ENCODE results near the gene CNNM4.

Gene CNNM4

DNA sequence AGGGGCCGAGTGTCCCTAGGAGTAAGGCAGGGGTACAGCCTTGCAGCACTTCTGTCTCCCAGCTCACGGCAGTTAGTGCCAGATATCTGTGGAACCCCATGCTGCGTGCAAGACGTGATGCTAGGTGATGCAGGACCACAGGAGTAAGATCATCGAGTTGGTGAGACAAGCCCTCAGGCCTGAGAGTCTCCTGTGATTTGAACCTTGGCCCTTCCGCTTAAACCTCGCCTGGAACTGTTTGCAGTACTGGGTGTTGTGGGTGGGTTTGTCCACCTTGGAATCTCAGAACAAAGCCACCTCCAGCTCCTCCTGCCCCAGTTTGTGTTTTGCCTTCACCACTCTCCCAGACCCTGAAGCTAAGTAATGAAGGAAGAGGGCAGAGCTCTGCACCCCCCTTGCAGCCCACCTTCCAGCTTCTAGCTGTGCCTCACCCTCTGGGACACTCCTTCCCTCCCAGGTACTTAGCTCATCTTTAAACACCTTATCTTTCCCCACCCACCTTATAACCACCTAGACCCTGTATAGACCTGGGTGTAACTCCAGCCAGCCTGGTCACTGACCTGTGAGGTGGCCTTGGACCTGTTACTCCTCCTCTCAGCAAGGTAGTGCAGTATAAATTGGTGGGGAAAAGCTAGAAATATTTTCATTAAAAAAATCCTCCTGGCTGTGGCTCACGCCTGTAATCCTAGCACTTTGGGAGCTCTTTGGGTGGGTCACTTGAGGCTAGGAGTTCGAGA lies 6.6 kb downstream of the CNNM4 start:
- no peak for DNase-seq (ENCODE audit: insufficient read length, low spot score)
- peak; percentile 52 for FAIRE-seq
- TF ChIP-seq PAX5 (IDR thresholded peaks at IDR 0.05; ENCODE audit: insufficient read depth, low read length, severe bottlenecking) (no peak), POU2F2 (IDR thresholded peaks at IDR 0.05; ENCODE audit: low read depth, low read length) (no peak), POLR2AphosphoS5 (IDR thresholded peaks at IDR 0.05; ENCODE audit: low read depth, low read length) (no peak)

DNA sequence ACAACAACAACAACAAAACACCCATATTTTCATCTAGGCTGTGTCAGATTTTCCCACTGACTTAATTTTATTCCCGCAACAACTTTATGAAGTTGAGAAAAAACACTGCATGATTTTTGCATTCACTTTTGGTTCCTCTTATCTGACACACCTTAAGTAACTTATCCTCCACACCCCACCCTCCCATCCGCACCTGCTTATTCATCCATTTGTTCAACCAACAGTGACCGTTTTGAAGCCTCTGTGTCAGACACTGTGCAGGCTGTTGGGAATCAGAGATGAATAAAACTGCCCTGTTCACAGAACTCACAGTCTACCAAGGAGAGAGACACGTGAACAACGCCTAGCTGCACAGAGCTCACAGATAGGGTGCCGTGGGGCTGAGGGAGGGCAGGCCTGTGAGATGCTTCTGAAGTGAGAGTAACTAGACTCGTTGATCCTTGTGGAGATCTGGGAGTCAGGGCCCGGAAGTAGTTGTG lies 7.4 kb downstream of the CNNM4 start:
- FAIRE-seq, result peak; percentile 87
- TF ChIP-seq POLR2A (IDR thresholded peaks at IDR 0.05; ENCODE audit: low read depth, low read length), result no peak
- TF ChIP-seq SPI1 (IDR thresholded peaks at IDR 0.05; ENCODE audit: low read depth, low read length), result no peak
- no peak for TF ChIP-seq POLR2AphosphoS5 (IDR thresholded peaks at IDR 0.05; ENCODE audit: low read depth, low read length)
- TF ChIP-seq TAF1 (IDR thresholded peaks at IDR 0.05; ENCODE audit: low read depth, low read length), result no peak
- no peak for TF ChIP-seq PAX5 (IDR thresholded peaks at IDR 0.05; ENCODE audit: insufficient read depth, low read length, severe bottlenecking)
- no peak for TF ChIP-seq POU2F2 (IDR thresholded peaks at IDR 0.05; ENCODE audit: low read depth, low read length)
- DNase-seq (ENCODE audit: insufficient read length, low spot score), result peak; percentile 40

DNA sequence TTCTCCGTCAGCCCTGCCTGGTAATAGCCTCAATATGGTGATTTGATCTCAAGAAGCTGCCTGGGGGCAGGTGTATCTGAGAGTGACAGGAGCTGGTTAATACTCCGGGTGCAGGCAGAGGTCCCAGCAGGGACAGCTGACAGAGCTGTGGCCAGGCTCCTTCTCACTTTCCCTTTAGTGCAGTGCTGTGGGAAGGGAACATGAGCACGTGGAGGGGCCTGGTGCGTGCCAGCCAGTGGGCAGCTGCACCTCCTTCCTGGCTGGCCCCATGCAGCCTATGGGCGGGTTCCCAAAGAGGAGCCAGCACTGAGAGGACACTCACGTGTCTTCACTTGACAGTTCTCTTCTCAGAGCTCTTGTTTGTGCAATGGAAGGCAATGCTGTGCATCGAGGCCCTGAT lies 9.1 kb downstream of the CNNM4 start:
- DNase-seq (ENCODE audit: insufficient read length, low spot score) (no peak), FAIRE-seq (no peak)
- no peak for TF ChIP-seq POU2F2 (IDR thresholded peaks at IDR 0.05; ENCODE audit: low read depth, low read length)
- no peak for TF ChIP-seq PAX5 (IDR thresholded peaks at IDR 0.05; ENCODE audit: insufficient read depth, low read length, severe bottlenecking)
- TF ChIP-seq TAF1 (IDR thresholded peaks at IDR 0.05; ENCODE audit: low read depth, low read length), result no peak
- no peak for TF ChIP-seq POLR2A (IDR thresholded peaks at IDR 0.05; ENCODE audit: low read depth, low read length)
- TF ChIP-seq SPI1 (IDR thresholded peaks at IDR 0.05; ENCODE audit: low read depth, low read length), result no peak
- no peak for TF ChIP-seq POLR2AphosphoS5 (IDR thresholded peaks at IDR 0.05; ENCODE audit: low read depth, low read length)

DNA sequence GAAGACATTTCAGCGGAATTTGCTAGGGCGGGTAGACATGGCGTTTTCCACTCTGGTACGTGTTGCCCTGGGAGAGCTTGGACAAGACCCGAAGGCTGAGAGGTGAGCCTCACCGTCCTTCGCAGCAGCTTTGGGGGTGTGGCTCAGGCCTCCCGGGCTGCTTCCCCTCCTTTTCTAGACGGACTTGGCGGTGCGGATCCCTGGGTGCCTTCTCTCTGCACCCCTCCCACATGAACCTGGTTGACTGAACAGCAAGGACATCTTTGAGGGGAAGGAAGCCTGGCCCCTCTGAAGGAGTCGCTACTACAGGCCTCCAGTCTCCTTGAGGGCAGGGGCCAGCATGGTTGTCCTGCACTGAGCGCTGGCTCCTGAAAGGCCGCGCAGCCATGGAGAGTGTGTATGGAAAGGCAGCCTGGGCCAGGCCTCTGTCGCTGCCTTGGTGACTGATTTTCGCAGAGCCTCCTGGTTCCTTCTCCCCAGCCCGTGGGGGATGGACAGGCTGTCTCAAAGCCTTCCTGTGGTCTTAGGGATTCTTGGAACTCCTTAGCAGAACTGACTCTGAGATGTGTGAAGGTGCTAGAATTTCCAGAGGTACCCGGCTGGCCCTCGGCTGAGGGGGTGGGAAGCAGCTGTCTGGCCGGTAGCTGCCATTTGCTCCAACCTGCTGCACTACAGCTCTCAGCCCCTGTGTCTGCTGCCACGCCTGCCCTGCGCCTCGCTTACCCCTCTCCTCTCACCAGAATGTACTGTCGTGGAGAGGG lies 9.9 kb downstream of the CNNM4 start:
- no peak for DNase-seq (ENCODE audit: insufficient read length, low spot score)
- FAIRE-seq, result no peak
- no peak for TF ChIP-seq PAX5 (IDR thresholded peaks at IDR 0.05; ENCODE audit: insufficient read depth, low read length, severe bottlenecking)
- TF ChIP-seq POU2F2 (IDR thresholded peaks at IDR 0.05; ENCODE audit: low read depth, low read length), result no peak
- no peak for TF ChIP-seq POLR2AphosphoS5 (IDR thresholded peaks at IDR 0.05; ENCODE audit: low read depth, low read length)
- TF ChIP-seq POLR2A (IDR thresholded peaks at IDR 0.05; ENCODE audit: low read depth, low read length), result no peak
- no peak for TF ChIP-seq SPI1 (IDR thresholded peaks at IDR 0.05; ENCODE audit: low read depth, low read length)
- TF ChIP-seq TAF1 (IDR thresholded peaks at IDR 0.05; ENCODE audit: low read depth, low read length), result no peak

DNA sequence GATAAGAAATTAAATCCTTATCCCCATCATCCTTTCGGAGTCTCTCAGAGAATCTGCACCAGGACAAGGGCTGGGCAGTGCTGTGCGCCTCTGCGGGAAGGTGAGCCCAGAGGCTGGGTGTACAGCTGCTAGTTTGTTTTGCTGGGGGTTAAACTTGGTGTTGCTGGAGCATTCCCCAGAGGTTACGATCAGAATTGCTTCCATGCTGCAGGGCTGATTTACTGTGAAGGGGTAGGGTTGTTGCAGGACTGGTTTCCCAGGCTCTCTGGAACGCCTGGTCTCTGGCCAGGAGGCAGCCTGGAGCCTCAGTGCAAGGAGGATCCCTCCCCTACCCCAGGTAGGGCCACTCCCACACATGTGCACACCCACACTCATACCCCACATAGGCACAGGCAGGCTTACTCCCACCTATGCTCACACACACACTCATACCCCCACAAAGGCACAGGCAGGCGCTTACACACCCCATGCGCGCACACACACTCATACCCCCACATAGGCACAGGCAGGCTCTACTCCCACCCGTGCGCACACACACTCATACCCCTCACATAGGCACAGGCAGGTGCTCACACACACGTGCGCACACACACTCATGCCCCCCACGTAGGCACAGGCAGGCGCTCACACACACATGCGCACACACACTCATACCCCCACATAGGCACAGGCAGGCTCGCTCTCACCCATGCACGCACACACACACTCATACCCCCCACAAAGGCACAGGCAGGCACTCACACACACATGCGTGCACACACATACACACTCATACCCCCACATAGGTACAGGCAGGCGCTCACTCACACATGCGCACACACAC lies 11.3 kb downstream of the CNNM4 start:
- FAIRE-seq (no peak), DNase-seq (ENCODE audit: insufficient read length, low spot score) (no peak)
- no peak for TF ChIP-seq PAX5 (IDR thresholded peaks at IDR 0.05; ENCODE audit: insufficient read depth, low read length, severe bottlenecking)
- no peak for TF ChIP-seq POLR2AphosphoS5 (IDR thresholded peaks at IDR 0.05; ENCODE audit: low read depth, low read length)
- TF ChIP-seq SPI1 (IDR thresholded peaks at IDR 0.05; ENCODE audit: low read depth, low read length), result no peak
- no peak for TF ChIP-seq TAF1 (IDR thresholded peaks at IDR 0.05; ENCODE audit: low read depth, low read length)
- no peak for TF ChIP-seq POLR2A (IDR thresholded peaks at IDR 0.05; ENCODE audit: low read depth, low read length)
- no peak for TF ChIP-seq POU2F2 (IDR thresholded peaks at IDR 0.05; ENCODE audit: low read depth, low read length)

- FAIRE-seq, result peak; percentile 100
- peak; percentile 42 for DNase-seq (ENCODE audit: insufficient read length, low spot score)
- TF ChIP-seq POU2F2 (IDR thresholded peaks at IDR 0.05; ENCODE audit: low read depth, low read length) (peak; percentile 99), POLR2A (IDR thresholded peaks at IDR 0.05; ENCODE audit: low read depth, low read length) (no peak)
These were observed 12.4 kb downstream of the CNNM4 start for GRCh38 chr2:96772903-96773671.

DNA sequence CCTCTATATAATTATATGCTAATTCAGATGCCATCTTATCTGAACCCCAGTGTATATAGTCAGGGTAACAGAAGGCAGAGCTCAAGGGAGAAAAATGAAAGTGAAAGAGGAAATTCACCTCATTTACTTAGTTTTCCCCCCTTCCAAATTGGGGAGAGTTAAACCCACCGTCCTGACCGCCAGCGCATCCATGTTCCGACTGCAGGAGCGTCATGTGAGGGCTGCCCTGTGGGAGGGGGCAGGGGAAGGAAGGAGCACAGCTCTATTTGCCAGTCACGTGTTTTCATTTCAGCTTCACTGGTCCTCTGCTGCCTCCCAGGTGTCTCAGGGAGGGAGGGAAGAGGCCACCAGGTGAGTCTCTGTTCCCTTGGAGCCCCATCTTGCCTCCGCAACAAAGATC lies 13.2 kb downstream of the CNNM4 start:
- TF ChIP-seq PAX5 (IDR thresholded peaks at IDR 0.05; ENCODE audit: insufficient read depth, low read length, severe bottlenecking) (no peak), TAF1 (IDR thresholded peaks at IDR 0.05; ENCODE audit: low read depth, low read length) (no peak), POLR2A (IDR thresholded peaks at IDR 0.05; ENCODE audit: low read depth, low read length) (no peak), POU2F2 (IDR thresholded peaks at IDR 0.05; ENCODE audit: low read depth, low read length) (0 out of 2 replicates have a peak, but pooled peaks have one; percentile 50), SPI1 (IDR thresholded peaks at IDR 0.05; ENCODE audit: low read depth, low read length) (no peak), POLR2AphosphoS5 (IDR thresholded peaks at IDR 0.05; ENCODE audit: low read depth, low read length) (no peak)
- DNase-seq (ENCODE audit: insufficient read length, low spot score) (no peak), FAIRE-seq (peak; percentile 93)

DNA sequence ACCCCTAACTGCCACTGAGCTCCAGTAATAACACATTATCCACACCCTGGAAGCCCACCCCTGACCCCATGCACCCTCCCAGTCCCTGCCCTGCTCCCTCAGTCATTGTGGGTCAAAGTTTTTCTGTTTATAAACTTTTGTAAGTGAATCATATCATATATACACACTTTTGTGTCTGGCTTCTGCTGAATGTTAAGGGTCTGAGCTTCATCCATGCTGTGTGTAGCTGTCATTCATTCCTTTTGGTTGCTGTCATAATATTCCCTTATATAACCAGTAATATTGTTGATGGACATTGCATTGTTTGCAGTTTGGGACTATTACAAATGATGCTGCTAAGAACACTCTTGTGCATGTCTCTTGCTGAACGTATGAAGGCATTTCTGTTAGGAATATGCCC lies 14.5 kb downstream of the CNNM4 start:
- no peak for TF ChIP-seq TAF1 (IDR thresholded peaks at IDR 0.05; ENCODE audit: low read depth, low read length)
- TF ChIP-seq POLR2AphosphoS5 (IDR thresholded peaks at IDR 0.05; ENCODE audit: low read depth, low read length), result no peak
- no peak for TF ChIP-seq PAX5 (IDR thresholded peaks at IDR 0.05; ENCODE audit: insufficient read depth, low read length, severe bottlenecking)
- no peak for TF ChIP-seq SPI1 (IDR thresholded peaks at IDR 0.05; ENCODE audit: low read depth, low read length)
- no peak for TF ChIP-seq POU2F2 (IDR thresholded peaks at IDR 0.05; ENCODE audit: low read depth, low read length)
- TF ChIP-seq POLR2A (IDR thresholded peaks at IDR 0.05; ENCODE audit: low read depth, low read length), result no peak
- FAIRE-seq (peak; percentile 69), DNase-seq (ENCODE audit: insufficient read length, low spot score) (no peak)

All from GM12891 (cell line).